Non-pigmented ciliary epithelial cell (primary cell): ENCODE measurements around the gene SCUBE3.

Source experiments
- DNase-seq: peaks from one replicate; pipeline ENCODE4 v3.0.0-alpha.2; 2010; ENCODE audit warnings: low read depth

SCUBE3 gene

DNA sequence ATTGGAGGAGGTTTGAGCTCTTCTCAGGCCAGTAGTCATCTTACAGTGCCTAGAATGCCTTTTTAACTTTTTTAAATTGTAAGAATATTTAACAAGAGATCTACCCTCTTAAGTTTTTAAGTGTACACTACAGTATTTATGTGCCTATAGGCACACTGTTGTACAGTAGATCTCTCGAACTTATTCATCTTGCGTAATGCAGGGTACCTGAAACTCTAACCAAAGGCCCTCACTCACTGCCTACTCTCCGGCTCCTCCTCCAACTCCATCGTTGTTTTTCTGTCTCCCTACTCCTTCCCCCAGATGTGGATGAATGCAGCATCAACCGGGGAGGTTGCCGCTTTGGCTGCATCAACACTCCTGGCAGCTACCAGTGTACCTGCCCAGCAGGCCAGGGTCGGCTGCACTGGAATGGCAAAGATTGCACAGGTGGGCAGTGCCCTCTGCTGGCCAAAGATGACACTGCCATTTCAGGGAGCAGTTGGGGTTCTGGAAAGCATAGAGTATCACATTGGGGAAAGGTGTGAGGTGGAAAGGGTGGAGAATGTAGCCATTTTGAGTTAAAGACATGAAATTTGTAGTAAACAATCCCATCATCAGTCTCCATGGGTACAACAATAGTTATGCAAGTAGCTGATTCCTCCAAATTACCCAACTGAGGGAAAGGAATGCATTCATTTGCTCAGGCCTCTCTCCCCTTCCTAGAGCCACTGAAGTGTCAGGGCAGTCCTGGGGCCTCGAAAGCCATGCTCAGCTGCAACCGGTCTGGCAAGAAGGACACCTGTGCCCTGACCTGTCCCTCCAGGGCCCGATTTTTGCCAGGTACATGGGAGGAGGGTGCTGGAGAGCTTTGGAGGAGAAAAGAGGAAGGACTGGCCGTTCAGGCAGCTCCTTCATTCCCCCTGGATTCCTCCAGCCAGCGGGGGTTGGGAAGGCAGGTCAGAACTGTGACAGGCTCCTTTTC is 27.4 kb downstream of the SCUBE3 start:
- no peak for DNase-seq

GRCh38 chr6:35242486-35242885 is 28.7 kb downstream of the SCUBE3 start:
- DNase-seq = no peak

- no peak for DNase-seq
These were observed 29.1 kb downstream of the SCUBE3 start for GRCh38 chr6:35242906-35243305.

DNA sequence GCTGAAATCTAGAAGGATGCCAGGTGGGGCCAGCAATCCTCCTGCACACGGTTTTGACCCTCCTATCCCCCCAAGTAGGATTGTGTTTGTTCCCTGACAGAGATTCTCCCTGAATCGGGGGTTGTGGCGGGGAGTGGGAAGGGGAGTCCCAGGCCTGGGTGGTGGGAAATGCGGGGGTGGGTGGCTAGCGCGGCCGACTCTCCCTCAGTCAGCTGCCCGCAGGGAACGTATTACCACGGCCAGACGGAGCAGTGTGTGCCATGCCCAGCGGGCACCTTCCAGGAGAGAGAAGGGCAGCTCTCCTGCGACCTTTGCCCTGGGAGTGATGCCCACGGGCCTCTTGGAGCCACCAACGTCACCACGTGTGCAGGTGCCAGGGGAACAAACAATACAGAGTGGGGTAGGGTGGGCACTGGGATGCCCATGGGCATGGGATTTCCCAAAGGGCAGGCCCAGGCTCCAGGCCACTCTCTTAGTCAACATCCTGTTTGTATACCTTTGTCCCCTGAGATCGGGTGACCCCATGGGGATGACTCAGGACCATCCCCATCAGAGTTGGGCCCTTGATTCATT is 29.7 kb downstream of the SCUBE3 start:
- no peak for DNase-seq

DNA sequence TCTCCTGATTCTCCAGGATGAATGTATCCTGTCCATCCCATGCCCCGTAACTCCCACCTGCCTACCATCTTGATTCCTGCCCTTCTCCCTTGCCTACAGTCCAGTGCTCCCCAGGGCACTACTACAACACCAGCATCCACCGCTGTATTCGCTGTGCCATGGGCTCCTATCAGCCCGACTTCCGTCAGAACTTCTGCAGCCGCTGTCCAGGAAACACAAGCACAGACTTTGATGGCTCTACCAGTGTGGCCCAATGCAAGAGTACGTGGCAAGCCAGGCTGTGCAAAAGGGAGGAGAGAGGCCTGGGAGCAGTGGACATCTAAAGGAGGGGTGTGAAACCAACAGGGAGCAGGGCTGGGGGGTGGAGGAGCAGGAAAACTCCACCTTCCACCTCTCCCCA is 30.8 kb downstream of the SCUBE3 start:
- DNase-seq = no peak

- no peak for DNase-seq
These were observed 34.0 kb downstream of the SCUBE3 start for GRCh38 chr6:35247642-35248231.

DNA sequence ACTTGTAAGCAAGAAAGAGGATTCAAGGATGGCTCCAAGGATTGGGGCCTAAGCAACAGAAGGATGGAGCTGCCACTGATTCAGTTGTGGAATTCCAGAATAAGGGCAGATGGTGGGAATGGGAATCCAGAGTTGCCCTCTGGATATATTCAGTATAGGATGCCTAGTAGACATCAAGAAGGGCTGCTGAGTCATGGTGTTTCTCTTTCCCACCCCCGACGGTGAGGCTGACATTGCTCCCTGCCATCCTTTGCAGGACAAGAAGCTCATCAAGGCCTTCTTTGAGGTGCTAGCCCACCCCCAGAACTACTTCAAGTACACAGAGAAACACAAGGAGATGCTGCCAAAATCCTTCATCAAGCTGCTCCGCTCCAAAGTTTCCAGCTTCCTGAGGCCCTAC is 34.5 kb downstream of the SCUBE3 start:
- no peak for DNase-seq

GRCh38 chr6:35248965-35249364 is 35.2 kb downstream of the SCUBE3 start:
- no peak for DNase-seq

DNA sequence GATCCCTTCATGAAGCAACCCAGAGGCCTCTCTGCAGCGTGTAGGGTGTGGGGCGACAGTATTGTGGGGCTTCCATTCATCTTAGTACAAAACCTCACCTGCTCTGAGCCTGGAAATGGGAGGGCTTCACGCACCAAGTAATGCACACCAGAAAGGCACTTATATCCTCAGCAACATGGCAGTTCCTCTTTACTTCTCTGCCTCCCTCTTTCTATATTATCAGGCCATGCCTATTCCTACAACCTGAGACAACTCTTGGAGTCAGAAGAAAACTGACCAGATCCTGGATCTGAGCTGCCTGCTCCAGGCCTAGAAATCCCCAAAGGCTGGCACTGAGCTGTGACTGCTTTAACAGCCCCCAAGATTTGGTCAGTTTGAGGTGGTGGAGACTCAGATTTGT is 38.2 kb downstream of the SCUBE3 start:
- DNase-seq = no peak

GRCh38 chr6:35253249-35253648 is 39.5 kb downstream of the SCUBE3 start:
- DNase-seq = no peak

DNA sequence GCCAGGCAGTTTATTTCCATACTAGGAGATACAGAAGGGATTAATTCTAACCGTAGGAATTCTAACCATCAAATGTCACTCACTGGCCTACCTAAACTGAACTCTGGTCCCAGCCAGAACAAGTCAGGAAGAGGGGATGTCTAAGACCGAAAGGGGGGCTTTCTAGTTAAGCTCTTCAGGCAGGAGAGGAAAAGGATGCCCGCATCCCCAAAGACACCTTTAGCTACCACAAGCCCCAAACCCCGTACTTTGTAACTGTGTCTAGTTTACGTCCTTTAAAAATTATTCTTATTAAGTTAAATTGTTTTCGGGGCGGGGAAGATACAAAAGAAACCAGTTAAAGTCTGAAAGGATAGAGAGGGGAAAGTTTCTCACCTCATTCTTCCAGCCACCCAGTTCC is 44.6 kb downstream of the SCUBE3 start:
- DNase-seq = no peak

DNA sequence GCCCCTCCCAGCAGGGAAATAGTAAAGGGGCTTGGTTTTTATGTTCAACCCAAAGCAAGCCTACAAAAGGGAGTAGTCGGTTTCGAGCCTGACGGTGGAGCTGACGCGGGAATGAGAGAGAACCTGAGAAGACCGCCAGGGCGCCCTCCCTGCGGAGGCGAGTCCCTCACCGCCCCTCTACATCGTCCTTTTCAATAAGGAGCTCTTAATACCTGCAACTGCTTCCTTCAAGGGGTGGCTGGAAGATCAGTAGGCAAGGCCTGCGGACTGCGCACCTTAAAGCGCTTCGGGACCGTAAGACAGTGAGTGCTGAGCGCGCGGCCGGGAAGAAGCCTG is 45.1 kb downstream of the SCUBE3 start:
- DNase-seq = peak; percentile 13

DNA sequence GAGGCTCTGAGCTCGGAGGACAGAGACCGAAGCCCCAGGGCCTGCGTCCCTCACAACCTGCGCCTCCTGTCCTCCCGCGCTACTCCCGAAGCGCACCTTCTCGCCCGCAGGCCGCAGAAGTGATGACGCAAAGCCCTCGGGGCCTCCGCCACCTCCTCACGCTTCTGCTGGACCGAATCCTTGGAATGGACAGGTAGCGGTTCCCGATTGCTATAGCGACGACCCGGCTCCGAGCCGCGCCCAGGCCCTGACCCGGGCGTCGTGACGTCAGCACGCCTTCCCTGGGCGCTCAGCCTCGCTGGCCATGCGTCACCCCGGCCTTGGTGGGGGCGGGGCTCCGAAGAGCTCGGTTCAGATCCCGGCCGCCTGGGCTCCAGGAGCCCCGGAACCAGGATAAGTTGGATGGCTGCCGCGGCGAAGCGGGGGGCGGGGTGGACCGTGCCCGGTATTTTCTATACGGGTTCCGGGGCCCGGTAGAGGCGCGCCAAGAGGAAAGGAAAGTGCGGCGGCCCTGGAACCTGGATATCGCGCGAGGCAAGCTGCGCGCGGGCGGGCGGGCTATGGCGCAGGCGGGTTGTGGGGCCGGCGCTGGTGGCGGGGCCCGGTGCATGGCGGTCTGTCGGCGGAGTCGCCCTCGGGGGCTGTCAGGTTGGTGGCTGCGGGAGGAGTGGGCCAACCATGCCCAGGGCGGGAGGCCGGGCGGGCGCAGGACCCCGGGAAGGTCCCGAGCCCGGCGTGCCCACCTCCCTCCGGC is 45.6 kb downstream of the SCUBE3 start, which contains the start of gene ZNF76:
Gene ZNF76, plus strand, starts transcription at position 542 of the 754 bp plus-strand sequence. CDS start 21,417 bp downstream, outside the sequence.
- peak; percentile 66 for DNase-seq

DNA sequence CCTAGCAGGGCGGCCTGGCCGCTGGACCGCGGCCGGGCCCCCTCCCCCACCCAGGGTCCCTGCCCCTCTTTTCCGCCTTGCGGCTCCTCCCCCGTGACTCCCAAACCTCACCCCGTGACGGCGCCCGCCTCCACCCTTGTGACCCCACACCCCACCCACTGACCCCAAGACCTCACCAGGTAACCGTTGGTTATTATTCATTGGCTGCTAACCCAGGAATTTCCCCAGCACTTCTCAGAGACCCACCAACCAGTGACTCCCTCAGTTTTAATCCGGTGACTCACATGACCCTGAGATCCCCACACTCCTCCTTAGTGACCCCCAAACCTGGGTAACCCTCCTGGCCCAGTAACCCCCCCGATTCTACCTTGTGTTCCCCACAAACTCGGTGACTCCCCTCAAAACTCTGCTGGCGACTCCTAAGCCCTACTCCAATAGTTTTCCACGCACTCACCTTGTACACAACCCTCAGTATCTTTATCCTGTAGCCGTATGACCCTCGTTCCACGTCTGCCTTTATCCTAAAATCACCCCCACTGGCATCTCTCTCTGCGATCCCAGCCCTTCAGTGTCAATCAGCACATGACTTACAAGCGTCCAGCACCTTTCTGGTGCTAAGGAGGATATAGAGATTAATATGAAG is 46.3 kb downstream of the SCUBE3 start:
- DNase-seq = no peak

DNA sequence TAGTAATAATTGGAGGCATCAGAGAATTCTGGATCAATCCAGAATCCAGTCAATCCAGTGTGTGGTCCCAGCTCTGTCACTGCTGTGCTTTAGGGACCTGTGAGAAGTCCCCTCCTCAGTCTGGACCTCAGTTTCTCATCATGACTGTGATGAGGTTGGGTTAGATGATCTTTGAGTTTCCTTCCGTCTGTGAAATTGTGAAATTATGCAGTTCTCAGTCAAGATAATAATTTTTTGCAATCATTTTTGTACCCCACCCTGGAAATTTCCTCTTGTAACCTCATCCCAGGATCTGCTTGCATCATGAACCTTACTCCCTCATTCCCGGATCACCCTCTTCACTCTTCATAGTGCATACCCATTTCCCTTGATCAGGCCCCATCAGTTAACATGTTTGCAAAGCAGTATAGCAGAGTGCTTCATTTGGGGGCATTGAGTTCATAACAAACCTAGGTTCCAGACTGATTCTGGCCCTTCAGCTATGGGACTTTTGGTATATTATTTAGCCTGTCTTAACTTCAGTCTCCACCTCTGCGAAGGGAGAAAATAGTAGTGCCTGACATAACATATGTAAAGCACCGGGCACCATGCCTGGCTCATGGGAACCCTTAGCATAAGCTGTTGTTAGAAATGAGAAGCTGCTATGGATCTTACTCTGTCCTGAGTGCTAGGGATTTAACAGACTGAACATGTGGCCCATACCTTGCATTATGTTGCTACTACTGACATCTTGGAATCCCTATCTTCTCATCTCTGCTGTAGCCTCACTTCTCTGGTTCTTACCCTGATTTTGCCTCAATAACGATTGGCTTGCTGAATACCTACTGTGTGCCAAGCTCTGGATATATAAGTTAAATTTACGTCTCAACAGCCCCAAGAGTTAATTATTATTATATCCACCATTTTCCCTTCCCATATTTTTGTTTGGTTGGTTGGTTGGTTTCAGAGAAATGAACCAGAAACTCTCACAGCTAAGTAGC is 47.1 kb downstream of the SCUBE3 start:
- DNase-seq = no peak

GRCh38 chr6:35262596-35262995 is 48.8 kb downstream of the SCUBE3 start:
- no peak for DNase-seq

- no peak for DNase-seq
These were observed 51.0 kb downstream of the SCUBE3 start for GRCh38 chr6:35264550-35265274.

DNA sequence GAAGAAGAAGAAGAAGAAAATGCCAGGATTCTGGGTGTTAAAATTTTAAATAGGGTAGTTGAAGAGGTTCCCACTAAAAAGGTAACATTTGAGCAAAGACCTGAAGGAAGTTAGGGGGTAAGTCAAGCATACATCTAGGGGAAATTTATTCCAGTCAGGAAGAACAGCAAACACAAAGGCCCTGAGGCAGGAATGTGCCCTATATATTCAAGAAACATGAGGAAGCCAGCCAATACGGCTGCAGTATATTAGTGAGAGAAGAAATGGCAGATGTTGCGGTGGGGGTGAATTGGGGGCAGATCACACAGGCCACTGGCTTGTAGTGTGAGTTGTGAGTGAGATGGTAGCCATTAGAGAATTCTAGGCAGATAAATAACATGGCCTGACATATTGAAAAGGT is 51.8 kb downstream of the SCUBE3 start:
- no peak for DNase-seq

GRCh38 chr6:35267446-35267845 is 53.7 kb downstream of the SCUBE3 start:
- no peak for DNase-seq

- no peak for DNase-seq
These were observed 54.1 kb downstream of the SCUBE3 start for GRCh38 chr6:35267897-35268296.
